ENCODE results near the gene METTL16.
A peak's percentile ranks its signal among the peaks of the same experiment; 100 is the strongest.

METTL16 gene

GRCh38 chr17:2405247-2405926 is 106.3 kb downstream of the METTL16 start:
- H3K27me3 ChIP-seq (ENCODE audit: insufficient read depth, low read length): no peaks in the 10 kb centered on the region
- WGBS (ENCODE audit: extremely low coverage, insufficient coverage, insufficient read length): no CpG with 5 or more reads among the region's 14 CpGs
- H2BK120ac ChIP-seq (ENCODE audit: insufficient read depth, low read length, poor library complexity): peak overlapping the region; percentile 69
- peaks cover 15 to 28% of the 10 kb centered on the region in 2 experiments for H3K4me1 ChIP-seq (ENCODE audit: control insufficient read depth in 1 of 2, insufficient read depth in 2 of 2, low read length in 2 of 2)
- peaks cover 6% of the 10 kb centered on the region for H3K79me2 ChIP-seq (ENCODE audit: control insufficient read depth, insufficient read depth, low read length, poor library complexity)
- no peak overlapping the region for H3K4ac ChIP-seq (ENCODE audit: low read depth, low read length)
- H3K4me3 ChIP-seq (ENCODE audit: low read depth, low read length): no peak overlapping the region
- H4K91ac ChIP-seq (ENCODE audit: low read depth, low read length): no peak overlapping the region
- H3K18ac ChIP-seq (ENCODE audit: low read length): no peak overlapping the region
- DNase-seq: peak; percentile 88 to 92
- no peak overlapping the region for H2AFZ ChIP-seq (ENCODE audit: insufficient read depth, low read length, poor library complexity)
- H3K27ac ChIP-seq (ENCODE audit: low read depth, low read length): peak overlapping the region; percentile 81
- H2BK5ac ChIP-seq (ENCODE audit: low read depth, low read length, poor library complexity): peak overlapping the region; percentile 26
- H3K14ac ChIP-seq (ENCODE audit: low read length): no peak overlapping the region
- no peak overlapping the region for H3K4me2 ChIP-seq (ENCODE audit: low read length)
- H4K12ac ChIP-seq (ENCODE audit: low read depth, low read length): no peak overlapping the region
- H3K36me3 ChIP-seq (ENCODE audit: control insufficient read depth in 1 of 2, insufficient read depth in 2 of 2, low read length in 2 of 2): peaks cover 0 to 2% of the 10 kb centered on the region in 2 experiments
- peak overlapping the region; percentile 32 for H2BK12ac ChIP-seq (ENCODE audit: low read length)
- peak overlapping the region; percentile 69 for H2AK5ac ChIP-seq (ENCODE audit: low read length)
- H3K23ac ChIP-seq (ENCODE audit: low read length): no peak overlapping the region
- H3K9ac ChIP-seq (ENCODE audit: low read length): no peak overlapping the region
- no peak overlapping the region for H4K8ac ChIP-seq (ENCODE audit: low read depth, low read length)
- peaks cover 25% of the 10 kb centered on the region for H3K79me1 ChIP-seq (ENCODE audit: low read length)
- no peaks in the 10 kb centered on the region for H3K9me3 ChIP-seq (ENCODE audit: insufficient read depth, low read depth, low read length)

DNA sequence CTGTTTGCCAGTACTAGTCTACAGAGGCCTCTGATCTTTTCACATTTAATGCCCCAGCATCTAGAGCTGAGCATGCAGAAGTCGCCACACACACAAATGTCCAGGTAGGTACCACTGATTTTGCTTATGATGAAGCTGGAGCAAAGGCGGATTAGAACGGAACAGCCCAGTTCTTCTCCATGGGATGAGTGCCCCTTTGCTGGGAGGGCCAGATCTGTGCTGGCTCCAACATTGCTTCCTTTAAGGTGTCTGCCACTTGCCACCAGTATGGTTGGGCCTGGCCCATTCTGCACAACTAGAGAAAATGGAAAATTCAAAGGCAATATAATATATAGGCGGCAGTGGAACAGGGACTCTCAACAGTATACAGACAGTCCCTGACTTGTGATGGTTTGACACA is 108.6 kb downstream of the METTL16 start:
- no peak overlapping the region for H2AFZ ChIP-seq (ENCODE audit: insufficient read depth, low read length, poor library complexity)
- no peak overlapping the region for H3K23ac ChIP-seq (ENCODE audit: low read length)
- peaks cover 0 to 2% of the 10 kb centered on the region in 2 experiments for H3K36me3 ChIP-seq (ENCODE audit: control insufficient read depth in 1 of 2, insufficient read depth in 2 of 2, low read length in 2 of 2)
- no peak overlapping the region for H2BK12ac ChIP-seq (ENCODE audit: low read length)
- H3K18ac ChIP-seq (ENCODE audit: low read length): no peak overlapping the region
- H3K14ac ChIP-seq (ENCODE audit: low read length): no peak overlapping the region
- WGBS (ENCODE audit: extremely low coverage, insufficient coverage, insufficient read length): no CpG with 5 or more reads among the region's 4 CpGs
- no peak overlapping the region for H2BK5ac ChIP-seq (ENCODE audit: low read depth, low read length, poor library complexity)
- H3K27me3 ChIP-seq (ENCODE audit: insufficient read depth, low read length): no peaks in the 10 kb centered on the region
- no peak overlapping the region for H4K12ac ChIP-seq (ENCODE audit: low read depth, low read length)
- no peak overlapping the region for H3K9ac ChIP-seq (ENCODE audit: low read length)
- H3K79me2 ChIP-seq (ENCODE audit: control insufficient read depth, insufficient read depth, low read length, poor library complexity): peaks cover 15% of the 10 kb centered on the region
- H2AK5ac ChIP-seq (ENCODE audit: low read length): no peak overlapping the region
- no peak overlapping the region for H3K4me3 ChIP-seq (ENCODE audit: low read depth, low read length)
- no peak overlapping the region for H3K4ac ChIP-seq (ENCODE audit: low read depth, low read length)
- H3K9me3 ChIP-seq (ENCODE audit: insufficient read depth, low read depth, low read length): no peaks in the 10 kb centered on the region
- no peak overlapping the region for H3K27ac ChIP-seq (ENCODE audit: low read depth, low read length)
- H2BK120ac ChIP-seq (ENCODE audit: insufficient read depth, low read length, poor library complexity): no peak overlapping the region
- H3K4me2 ChIP-seq (ENCODE audit: low read length): no peak overlapping the region
- H4K91ac ChIP-seq (ENCODE audit: low read depth, low read length): no peak overlapping the region
- H3K4me1 ChIP-seq (ENCODE audit: control insufficient read depth in 1 of 2, insufficient read depth in 2 of 2, low read length in 2 of 2): peaks cover 22 to 38% of the 10 kb centered on the region in 2 experiments
- H3K79me1 ChIP-seq (ENCODE audit: low read length): peaks cover 41% of the 10 kb centered on the region
- no peak for DNase-seq
- H4K8ac ChIP-seq (ENCODE audit: low read depth, low read length): no peak overlapping the region

DNA sequence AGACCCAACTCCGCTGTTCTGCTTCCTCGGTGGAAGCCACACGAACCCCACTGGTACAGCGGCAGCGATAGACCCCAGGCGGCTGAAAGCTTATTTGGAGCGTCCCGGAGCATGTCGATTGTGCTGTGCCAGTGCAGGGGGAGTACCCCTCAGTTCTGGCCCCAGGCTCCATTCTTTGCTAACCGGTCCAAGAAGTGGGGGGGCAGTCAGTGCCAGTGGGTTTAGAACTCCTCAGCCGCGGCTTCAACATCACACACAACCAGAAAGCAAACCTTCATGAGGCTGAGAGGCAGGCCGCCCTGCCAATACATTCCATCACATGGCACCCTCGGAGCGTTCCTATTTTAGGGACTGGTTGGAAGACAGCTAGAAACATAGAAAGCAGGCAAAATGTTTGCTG is 109.1 kb downstream of the METTL16 start:
- peak overlapping the region; percentile 61 for H2BK5ac ChIP-seq (ENCODE audit: low read depth, low read length, poor library complexity)
- DNase-seq: no peak
- H3K79me2 ChIP-seq (ENCODE audit: control insufficient read depth, insufficient read depth, low read length, poor library complexity): peaks cover 19% of the 10 kb centered on the region
- H4K91ac ChIP-seq (ENCODE audit: low read depth, low read length): peak overlapping the region; percentile 84
- H3K9me3 ChIP-seq (ENCODE audit: insufficient read depth, low read depth, low read length): no peaks in the 10 kb centered on the region
- H3K9ac ChIP-seq (ENCODE audit: low read length): no peak overlapping the region
- H3K18ac ChIP-seq (ENCODE audit: low read length): no peak overlapping the region
- no CpG with 5 or more reads among the region's 15 CpGs for WGBS (ENCODE audit: extremely low coverage, insufficient coverage, insufficient read length)
- peak overlapping the region; percentile 69 for H3K4me3 ChIP-seq (ENCODE audit: low read depth, low read length)
- H3K4me2 ChIP-seq (ENCODE audit: low read length): peak overlapping the region; percentile 95
- H4K12ac ChIP-seq (ENCODE audit: low read depth, low read length): peak overlapping the region; percentile 39
- no peak overlapping the region for H2AK5ac ChIP-seq (ENCODE audit: low read length)
- H2AFZ ChIP-seq (ENCODE audit: insufficient read depth, low read length, poor library complexity): no peak overlapping the region
- H3K27me3 ChIP-seq (ENCODE audit: insufficient read depth, low read length): no peaks in the 10 kb centered on the region
- H3K14ac ChIP-seq (ENCODE audit: low read length): peak overlapping the region; percentile 63
- H3K4me1 ChIP-seq (ENCODE audit: control insufficient read depth in 1 of 2, insufficient read depth in 2 of 2, low read length in 2 of 2): peaks cover 26 to 42% of the 10 kb centered on the region in 2 experiments
- peak overlapping the region; percentile 84 for H4K8ac ChIP-seq (ENCODE audit: low read depth, low read length)
- H2BK12ac ChIP-seq (ENCODE audit: low read length): no peak overlapping the region
- no peak overlapping the region for H3K4ac ChIP-seq (ENCODE audit: low read depth, low read length)
- H3K23ac ChIP-seq (ENCODE audit: low read length): no peak overlapping the region
- peaks cover 0 to 2% of the 10 kb centered on the region in 2 experiments for H3K36me3 ChIP-seq (ENCODE audit: control insufficient read depth in 1 of 2, insufficient read depth in 2 of 2, low read length in 2 of 2)
- no peak overlapping the region for H2BK120ac ChIP-seq (ENCODE audit: insufficient read depth, low read length, poor library complexity)
- H3K79me1 ChIP-seq (ENCODE audit: low read length): peaks cover 40% of the 10 kb centered on the region
- no peak overlapping the region for H3K27ac ChIP-seq (ENCODE audit: low read depth, low read length)

- Histone ChIP-seq H3K79me1 (ENCODE audit: low read length) (peaks cover 40% of the 10 kb centered on the region), H3K23ac (ENCODE audit: low read length) (no peak overlapping the region), H3K27ac (ENCODE audit: low read depth, low read length) (peak overlapping the region; percentile 95), H3K9me3 (ENCODE audit: insufficient read depth, low read depth, low read length) (no peaks in the 10 kb centered on the region), H4K12ac (ENCODE audit: low read depth, low read length) (peak overlapping the region; percentile 73), H3K4me2 (ENCODE audit: low read length) (peak overlapping the region; percentile 83), H2BK5ac (ENCODE audit: low read depth, low read length, poor library complexity) (peak overlapping the region; percentile 95), H4K91ac (ENCODE audit: low read depth, low read length) (peak overlapping the region; percentile 73), H3K14ac (ENCODE audit: low read length) (peak overlapping the region; percentile 48), H3K79me2 (ENCODE audit: control insufficient read depth, insufficient read depth, low read length, poor library complexity) (peaks cover 17% of the 10 kb centered on the region), H3K4me1 (ENCODE audit: control insufficient read depth in 1 of 2, insufficient read depth in 2 of 2, low read length in 2 of 2) (peaks cover 24 to 40% of the 10 kb centered on the region in 2 experiments), H3K4me3 (ENCODE audit: low read depth, low read length) (peak overlapping the region; percentile 77), H3K36me3 (ENCODE audit: control insufficient read depth in 1 of 2, insufficient read depth in 2 of 2, low read length in 2 of 2) (peaks cover 0 to 2% of the 10 kb centered on the region in 2 experiments), H3K18ac (ENCODE audit: low read length) (peak overlapping the region; percentile 70), H3K27me3 (ENCODE audit: insufficient read depth, low read length) (no peaks in the 10 kb centered on the region), H2AK5ac (ENCODE audit: low read length) (peak overlapping the region; percentile 32), H2BK120ac (ENCODE audit: insufficient read depth, low read length, poor library complexity) (peak overlapping the region; percentile 49), H4K8ac (ENCODE audit: low read depth, low read length) (peak overlapping the region; percentile 88), H3K4ac (ENCODE audit: low read depth, low read length) (peak overlapping the region; percentile 11), H3K9ac (ENCODE audit: low read length) (peak overlapping the region; percentile 73), H2BK12ac (ENCODE audit: low read length) (peak overlapping the region; percentile 28), H2AFZ (ENCODE audit: insufficient read depth, low read length, poor library complexity) (peak overlapping the region; percentile 67)
- peak; percentile 100 for DNase-seq
- WGBS (ENCODE audit: extremely low coverage, insufficient coverage, insufficient read length): no CpG with 5 or more reads among the region's 72 CpGs
These were observed 110.1 kb downstream of the METTL16 start for GRCh38 chr17:2401426-2402221.
